Subcutaneous adipose tissue (tissue), 4 donors: ENCODE measurements around the gene CRYZ. TPM values are rescaled to one million over a fixed set of nuclear protein-coding genes. Genes with fewer than 3 reads are reported as not detected.

Experiments
- CTCF ChIP-seq: fragments of 450-650 bp; IDR thresholded peaks from one replicate; pipeline ENCODE4 v1.5.1; 2016; ENCODE audit warnings: low read depth, mild to moderate bottlenecking, control low read depth, antibody characterized with exemption, moderate library complexity
- total RNA-seq, 4 donors: library from RNA; depleted of rRNA; stranded (reverse); fragments of >200 nt; gene quantifications; one replicate each; pipeline ENCODE4 v1.1.0, GENCODE V29; 2016

CRYZ gene
- total RNA-seq, 4 donors from 2014 or later = 21.6 to 40.3 (median 27.6) TPM

- TF ChIP-seq CTCF = no peak
These were observed 39.2 kb upstream of the CRYZ start for GRCh38 chr1:74771913-74772515.

- TF ChIP-seq CTCF = no peak
These were observed 34.6 kb upstream of the CRYZ start for GRCh38 chr1:74767490-74767889.

GRCh38 chr1:74766579-74766978, 33.7 kb upstream of the CRYZ start:
- TF ChIP-seq CTCF = no peak

- no peak for TF ChIP-seq CTCF
These were observed 31.0 kb upstream of the CRYZ start for GRCh38 chr1:74763807-74764206.

GRCh38 chr1:74755475-74755874, 22.6 kb upstream of the CRYZ start:
- TF ChIP-seq CTCF = no peak

DNA sequence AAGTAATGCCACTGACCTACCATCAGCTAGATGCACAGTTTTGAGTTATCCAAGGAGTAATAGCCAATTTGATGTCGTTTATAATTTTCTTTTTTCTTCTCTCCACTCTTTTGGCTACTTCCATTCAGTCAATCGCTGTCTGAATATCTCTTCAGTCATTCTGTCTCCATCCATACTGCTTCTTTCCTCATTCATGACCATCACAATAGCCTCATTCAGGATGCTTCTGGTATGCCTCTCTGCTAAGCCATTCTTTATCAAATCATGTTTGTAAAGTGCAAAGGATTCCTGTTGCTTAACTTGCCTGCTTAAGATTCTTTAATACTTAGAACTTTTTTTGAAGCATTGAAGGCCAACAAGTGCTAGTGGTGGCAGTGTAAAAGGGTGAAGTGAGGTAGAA, 20.3 kb upstream of the CRYZ start:
- TF ChIP-seq CTCF = no peak

- TF ChIP-seq CTCF = no peak
These were observed 16.1 kb upstream of the CRYZ start for GRCh38 chr1:74748960-74749359.

- no peak for TF ChIP-seq CTCF
These were observed 4.5 kb upstream of the CRYZ start for GRCh38 chr1:74737333-74737732.
